CD4-positive, alpha-beta memory T cell (primary cell): ENCODE measurements around the gene GAS7. TPM values are rescaled to one million over a fixed set of nuclear protein-coding genes. Genes with fewer than 3 reads are reported as not detected.

Experiments used
- CTCF ChIA-PET: fragments of 350-600 bp; sonication (Branson Sonifier 250); formaldehyde crosslinking; loops from one replicate; lab custom pipeline; 2021; ENCODE audit warnings: inconsistent platforms; ENCODE audit not compliant: partially characterized antibody; lab: Charles Lee
- POLR2A ChIA-PET: fragments of 350-600 bp; sonication (Branson Sonifier 250); formaldehyde crosslinking; loops from one replicate; lab custom pipeline; 2021; ENCODE audit not compliant: partially characterized antibody; lab: Charles Lee
- DNase-seq, 5 donors: peaks; one replicate each; pipeline versions ENCODE4 v3.0.0 to v3.0.0-alpha.2; 2020 to 2022; ENCODE audit warnings: mixed read lengths in 1 of 5
- H3K27ac ChIP-seq: one replicate; pipeline ENCODE4 v1.7.0; 2013; ENCODE audit warnings: low read depth, low read length
- H3K27me3 ChIP-seq: 2 replicates; pipeline ENCODE4 v1.7.0; 2013; ENCODE audit warnings: mild to moderate bottlenecking, low read length, moderate library complexity; ENCODE audit not compliant: insufficient read depth
- H3K36me3 ChIP-seq: 2 replicates; pipeline ENCODE4 v1.7.0; 2013; ENCODE audit warnings: mild to moderate bottlenecking, low read length, moderate library complexity; ENCODE audit not compliant: insufficient read depth
- H3K4me1 ChIP-seq: 2 replicates; pipeline ENCODE4 v1.7.0; 2013; ENCODE audit warnings: mild to moderate bottlenecking, low read length, moderate library complexity; ENCODE audit not compliant: insufficient read depth
- H3K4me3 ChIP-seq, 2 donors: one replicate each; pipeline ENCODE4 v1.7.0; 2013; ENCODE audit warnings: low read length in 2 of 2, mild to moderate bottlenecking in 1 of 2
- H3K9me3 ChIP-seq, 2 donors: one replicate each; pipeline ENCODE4 v1.7.0; 2013; ENCODE audit warnings: low read length in 2 of 2, control low read depth in 1 of 2; ENCODE audit not compliant: control insufficient read depth in 1 of 2
- H3K27ac Mint-ChIP-seq, 7 donors: one replicate each; pipeline ENCODE4 v1.8.0; 2020 to 2021; ENCODE audit warnings: mixed read lengths in 7 of 7, mild to moderate bottlenecking in 6 of 7, inconsistent platforms in 3 of 7, moderate library complexity in 3 of 7
- H3K27me3 Mint-ChIP-seq, 2 donors: one replicate each; pipeline ENCODE4 v1.8.0; 2020 to 2021; ENCODE audit warnings: mixed read lengths in 2 of 2
- H3K36me3 Mint-ChIP-seq, 2 donors: one replicate each; pipeline ENCODE4 v1.8.0; 2020 to 2021; ENCODE audit warnings: mixed read lengths in 2 of 2, inconsistent platforms in 1 of 2, mild to moderate bottlenecking in 1 of 2
- H3K4me1 Mint-ChIP-seq, 4 donors: one replicate each; pipeline ENCODE4 v1.8.0; 2020 to 2021; ENCODE audit warnings: mixed read lengths in 4 of 4, mild to moderate bottlenecking in 1 of 4
- H3K4me3 Mint-ChIP-seq, 8 donors: one replicate each; pipeline ENCODE4 v1.8.0; 2020 to 2021; ENCODE audit warnings: mixed read lengths in 8 of 8, mild to moderate bottlenecking in 7 of 8, moderate library complexity in 6 of 8, inconsistent platforms in 3 of 8
- H3K9me3 Mint-ChIP-seq, 8 donors: one replicate each; pipeline ENCODE4 v1.8.0; 2020 to 2021; ENCODE audit warnings: mixed read lengths in 8 of 8, mild to moderate bottlenecking in 5 of 8, inconsistent platforms in 3 of 8, moderate library complexity in 1 of 8
- intact Hi-C: fragments of 100-400 bp; cut with micrococcal nuclease; formaldehyde crosslinking; loops from one replicate; pipeline ENCODE4 v1.15.1; 2023
- polyA plus RNA-seq, 2 donors: library from polyadenylated mRNA; unstranded; fragments of 300-500 nt; fragmentation: Illumina TruSeq; gene quantifications; one replicate each; pipeline ENCODE4 v1.2.3, GENCODE V29; 2021
- total RNA-seq, 2 experiments: library from RNA; stranded (reverse); gene quantifications; one replicate each; pipeline ENCODE4 v1.2.3, GENCODE V29; 2021

GAS7 gene
- total and polyA plus RNA-seq, 4 experiments from 2014 or later = 0.42 to 5.2 (median 3.0) TPM

GRCh38 chr17:10035885-10036284 is 162.5 kb downstream of the GAS7 start:
- no peak for DNase-seq
- no peak overlapping the region for H3K27ac ChIP-seq
- intact Hi-C loops = no loop called here
- Mint-ChIP-seq H3K4me1 (no peaks in the 10 kb centered on the region), H3K27ac (no peak overlapping the region), H3K9me3 (peaks cover 0 to 2% (median 0%) of the 10 kb centered on the region in 8 donors), H3K27me3 (peaks cover 1 to 3% of the 10 kb centered on the region in 2 donors), H3K36me3 (no peaks in the 10 kb centered on the region), H3K4me3 (no peak overlapping the region)
- no peaks in the 10 kb centered on the region for H3K9me3 ChIP-seq
- POLR2A ChIA-PET = no interaction called here
- H3K36me3 ChIP-seq = no peaks in the 10 kb centered on the region
- H3K27me3 ChIP-seq = no peaks in the 10 kb centered on the region
- H3K4me3 ChIP-seq = no peak overlapping the region
- CTCF ChIA-PET = no interaction called here
- H3K4me1 ChIP-seq = no peaks in the 10 kb centered on the region

- POLR2A ChIA-PET = no interaction called here
These were observed 163.5 kb downstream of the GAS7 start for GRCh38 chr17:10034719-10035475.

GRCh38 chr17:10033959-10034358 is 164.4 kb downstream of the GAS7 start:
- no peak overlapping the region for H3K4me3 Mint-ChIP-seq
- Histone ChIP-seq H3K4me1 (no peaks in the 10 kb centered on the region), H3K4me3 (no peak overlapping the region), H3K27ac (no peak overlapping the region), H3K27me3 (no peaks in the 10 kb centered on the region), H3K9me3 (no peaks in the 10 kb centered on the region), H3K36me3 (no peaks in the 10 kb centered on the region)
- ChIA-PET POLR2A (no interaction called here), CTCF (no interaction called here)
- no peaks in the 10 kb centered on the region for H3K4me1 Mint-ChIP-seq
- H3K9me3 Mint-ChIP-seq = peaks cover 0 to 2% (median 0%) of the 10 kb centered on the region in 8 donors
- no peaks in the 10 kb centered on the region for H3K36me3 Mint-ChIP-seq
- intact Hi-C loops = no loop called here
- H3K27ac Mint-ChIP-seq = no peak overlapping the region
- H3K27me3 Mint-ChIP-seq = peaks cover 1 to 2% of the 10 kb centered on the region in 2 donors
- DNase-seq = no peak

More at GRCh38 chr17:10034719-10035475, 163.5 kb downstream of the GAS7 start:
- no peaks in the 10 kb centered on the region for H3K27me3 ChIP-seq
- CTCF ChIA-PET = no interaction called here
- Mint-ChIP-seq H3K36me3 (no peaks in the 10 kb centered on the region), H3K4me3 (no peak overlapping the region), H3K4me1 (no peaks in the 10 kb centered on the region), H3K27me3 (peaks cover 1 to 3% of the 10 kb centered on the region in 2 donors), H3K9me3 (peaks cover 0 to 2% (median 0%) of the 10 kb centered on the region in 8 donors), H3K27ac (no peak overlapping the region)
- DNase-seq = no peak
- intact Hi-C loops = no loop called here
- H3K27ac ChIP-seq = no peak overlapping the region
- no peaks in the 10 kb centered on the region for H3K4me1 ChIP-seq
- H3K36me3 ChIP-seq = no peaks in the 10 kb centered on the region
- no peaks in the 10 kb centered on the region for H3K9me3 ChIP-seq
- H3K4me3 ChIP-seq = no peak overlapping the region

- Histone ChIP-seq H3K4me3 (no peak overlapping the region), H3K9me3 (no peaks in the 10 kb centered on the region), H3K4me1 (no peaks in the 10 kb centered on the region), H3K27ac (no peak overlapping the region), H3K27me3 (no peaks in the 10 kb centered on the region), H3K36me3 (no peaks in the 10 kb centered on the region)
- H3K9me3 Mint-ChIP-seq = no peaks in the 10 kb centered on the region
- DNase-seq = no peak
- H3K27me3 Mint-ChIP-seq = peaks cover 1 to 2% of the 10 kb centered on the region in 2 donors
- CTCF ChIA-PET = no interaction called here
- H3K4me1 Mint-ChIP-seq = no peaks in the 10 kb centered on the region
- intact Hi-C loops = no loop called here
- no peak overlapping the region for H3K27ac Mint-ChIP-seq
- POLR2A ChIA-PET = no interaction called here
- no peaks in the 10 kb centered on the region for H3K36me3 Mint-ChIP-seq
- H3K4me3 Mint-ChIP-seq = no peak overlapping the region
These were observed 165.0 kb downstream of the GAS7 start for GRCh38 chr17:10033449-10033848.

GRCh38 chr17:10032118-10032852 is 166.1 kb downstream of the GAS7 start:
- Mint-ChIP-seq H3K27ac (no peak overlapping the region), H3K4me3 (no peak overlapping the region), H3K27me3 (peaks cover 1 to 2% of the 10 kb centered on the region in 2 donors), H3K36me3 (no peaks in the 10 kb centered on the region), H3K4me1 (no peaks in the 10 kb centered on the region), H3K9me3 (no peaks in the 10 kb centered on the region)
- H3K4me3 ChIP-seq = no peak overlapping the region
- CTCF ChIA-PET = no interaction called here
- H3K9me3 ChIP-seq = no peaks in the 10 kb centered on the region
- no peak overlapping the region for H3K27ac ChIP-seq
- H3K36me3 ChIP-seq = no peaks in the 10 kb centered on the region
- intact Hi-C loops = no loop called here
- H3K27me3 ChIP-seq = no peaks in the 10 kb centered on the region
- DNase-seq = no peak
- no peaks in the 10 kb centered on the region for H3K4me1 ChIP-seq
- POLR2A ChIA-PET = no interaction called here

GRCh38 chr17:10031606-10032005 is 166.8 kb downstream of the GAS7 start:
- POLR2A ChIA-PET = no interaction called here
- Mint-ChIP-seq H3K27ac (no peak overlapping the region), H3K36me3 (no peaks in the 10 kb centered on the region), H3K4me3 (no peak overlapping the region), H3K4me1 (no peaks in the 10 kb centered on the region), H3K27me3 (peaks cover 1 to 2% of the 10 kb centered on the region in 2 donors), H3K9me3 (no peaks in the 10 kb centered on the region)
- Histone ChIP-seq H3K27ac (no peak overlapping the region), H3K4me3 (no peak overlapping the region), H3K27me3 (no peaks in the 10 kb centered on the region), H3K4me1 (no peaks in the 10 kb centered on the region), H3K36me3 (no peaks in the 10 kb centered on the region), H3K9me3 (no peaks in the 10 kb centered on the region)
- intact Hi-C loops = no loop called here
- no peak for DNase-seq
- CTCF ChIA-PET = no interaction called here

- H3K27ac ChIP-seq = no peak overlapping the region
- intact Hi-C loops = no loop called here
- H3K36me3 Mint-ChIP-seq = no peaks in the 10 kb centered on the region
These were observed 167.3 kb downstream of the GAS7 start for GRCh38 chr17:10031127-10031526.

More at GRCh38 chr17:10031127-10031526, 167.3 kb downstream of the GAS7 start:
- H3K4me1 Mint-ChIP-seq = no peaks in the 10 kb centered on the region
- Histone ChIP-seq H3K9me3 (no peaks in the 10 kb centered on the region), H3K4me3 (no peak overlapping the region), H3K36me3 (no peaks in the 10 kb centered on the region), H3K27me3 (no peaks in the 10 kb centered on the region), H3K4me1 (no peaks in the 10 kb centered on the region)
- CTCF ChIA-PET = no interaction called here
- H3K9me3 Mint-ChIP-seq = no peaks in the 10 kb centered on the region
- H3K4me3 Mint-ChIP-seq = no peak overlapping the region
- H3K27me3 Mint-ChIP-seq = peaks cover 1 to 2% of the 10 kb centered on the region in 2 donors
- POLR2A ChIA-PET = no interaction called here
- DNase-seq = no peak
- no peak overlapping the region for H3K27ac Mint-ChIP-seq
